Stimulated activated CD8-positive, alpha-beta memory T cell treated with anti-CD3 and anti-CD28 coated beads, Interleukin-7, amount 100 ng/mL, for 48 hours (primary cell): Measurements from ENCODE around the gene PRR33.

Experiments used
- DNase-seq, 2 donors: peaks; one replicate each; pipeline ENCODE4 v3.0.0-alpha.2; 2020; ENCODE audit warnings: low read depth in 1 of 2; ENCODE audit errors: extremely low read depth in 1 of 2

The PRR33 gene

DNA sequence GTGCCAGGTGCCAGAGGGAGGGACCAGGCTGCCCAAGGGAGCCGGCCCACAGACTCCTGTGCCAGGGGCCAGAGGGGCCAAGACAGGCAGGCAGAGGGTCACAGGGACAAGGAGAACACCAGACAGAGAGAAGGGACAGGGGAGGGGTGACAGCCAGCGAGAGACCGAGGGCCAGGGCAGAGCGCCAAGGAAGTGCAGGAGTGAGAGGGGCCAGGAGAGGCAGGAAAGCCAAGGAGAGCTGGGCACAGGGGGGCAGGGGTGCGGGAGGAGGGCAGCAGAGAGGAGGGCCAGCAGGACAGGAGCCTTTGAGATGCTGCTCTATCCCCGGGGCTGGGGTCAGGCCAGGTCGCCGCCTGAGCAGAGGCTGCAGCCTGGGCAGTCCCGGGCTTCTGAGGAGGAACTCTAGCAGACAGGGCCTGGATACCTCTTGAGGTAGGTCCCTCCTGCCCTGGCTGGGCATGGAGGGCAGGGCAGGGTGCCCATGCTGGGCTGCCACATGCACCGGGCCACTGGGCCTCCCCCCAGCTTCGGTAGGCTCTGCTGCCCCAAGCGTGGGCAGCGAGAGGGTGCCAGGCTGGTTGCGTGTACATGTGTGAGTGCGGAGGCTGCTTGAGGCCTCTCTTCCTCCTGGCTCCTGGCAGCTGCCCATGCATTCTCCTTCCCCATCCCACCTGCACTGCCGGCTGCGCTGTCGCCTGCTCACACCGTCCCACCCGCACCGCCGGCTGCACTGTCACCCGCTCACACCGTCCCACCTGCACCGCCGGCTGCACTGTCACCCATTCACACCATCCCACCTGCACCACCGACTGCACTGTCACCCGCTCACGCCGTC lies 26.6 kb downstream of the PRR33 start:
- no peak for DNase-seq

- no peak for DNase-seq
Measured at GRCh38 chr11:1864231-1864630, 27.5 kb downstream of the PRR33 start.

DNA sequence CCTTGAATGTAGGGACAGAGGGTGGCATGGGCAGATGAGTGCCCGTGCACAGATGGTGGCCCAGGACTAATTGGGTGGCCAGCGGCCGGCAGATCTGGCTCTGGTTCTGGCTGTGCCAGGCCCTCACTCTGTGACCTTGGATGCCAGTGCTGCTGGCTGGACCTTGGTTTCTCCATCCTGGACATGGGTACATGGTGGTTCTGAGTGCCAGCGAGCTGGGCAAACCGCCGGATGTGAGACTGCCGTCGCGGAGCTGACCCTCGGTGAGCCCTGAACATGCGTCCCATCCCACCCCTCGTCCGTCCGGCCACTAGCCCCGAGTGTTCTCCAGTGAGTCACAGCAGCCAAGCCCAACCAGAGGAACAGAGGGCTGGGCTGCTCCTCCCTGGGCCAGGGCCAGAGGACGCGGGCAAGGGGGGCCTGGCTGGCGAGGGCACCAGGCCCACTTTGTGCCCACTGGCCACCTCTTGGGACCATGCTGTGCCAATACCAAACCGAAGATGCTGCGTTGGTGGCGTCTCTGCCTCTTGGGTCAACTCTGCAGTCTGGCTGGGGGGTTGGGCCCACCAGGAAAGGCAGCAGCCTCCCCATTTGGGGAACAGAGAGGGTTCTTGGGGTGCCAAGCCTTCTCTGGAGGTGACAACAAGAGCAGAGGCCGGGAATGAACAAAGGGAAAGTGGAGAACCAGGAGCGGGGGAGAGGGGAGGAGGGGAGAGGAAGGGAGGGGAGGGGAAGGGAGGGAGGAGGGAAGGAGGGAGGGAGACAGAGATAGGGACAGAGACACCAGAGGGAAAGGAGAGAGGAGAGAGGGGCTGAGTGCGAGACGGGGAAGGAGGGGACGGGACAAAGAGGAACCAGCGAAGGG lies 28.1 kb downstream of the PRR33 start:
- DNase-seq, result no peak

DNA sequence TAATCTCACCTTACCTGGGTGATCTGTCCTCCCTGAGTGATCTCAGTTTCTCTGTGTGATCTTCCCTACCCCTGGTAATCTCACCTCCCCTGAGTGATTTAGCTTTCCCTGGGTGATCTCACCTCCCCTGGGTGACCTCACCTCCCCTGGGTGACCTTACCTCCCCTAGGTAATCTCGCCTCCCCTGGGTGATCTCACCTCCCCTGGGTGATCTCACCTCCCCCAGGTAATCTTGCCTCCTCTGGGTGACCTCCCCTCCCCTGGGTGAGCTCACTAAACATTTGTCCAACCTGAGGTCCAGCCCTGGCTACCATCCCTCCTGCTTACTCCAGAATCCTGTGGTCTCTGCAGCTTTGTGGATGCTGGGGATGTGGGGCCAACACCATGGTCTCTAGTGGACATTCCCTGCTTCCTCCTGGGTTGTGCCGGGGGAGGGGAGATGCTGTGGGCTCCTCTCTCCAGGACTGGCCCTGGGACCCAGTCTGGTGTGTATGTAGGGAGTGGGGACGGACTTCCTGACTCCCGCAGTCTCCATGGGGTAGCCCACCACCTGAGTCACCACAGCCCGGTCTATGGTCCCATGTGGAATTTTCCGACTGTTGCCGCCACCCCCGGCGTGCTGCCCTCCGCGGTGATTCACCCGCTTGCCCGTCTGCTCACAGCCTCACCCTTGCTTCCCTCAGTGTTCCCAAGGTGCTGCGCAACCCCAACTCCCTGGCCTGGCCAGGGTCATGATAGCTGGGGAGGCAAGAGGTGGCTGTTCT lies 28.9 kb downstream of the PRR33 start:
- DNase-seq, result no peak

- DNase-seq, result no peak
Measured at GRCh38 chr11:1861435-1862411, 30.0 kb downstream of the PRR33 start.

GRCh38 chr11:1860108-1860507 lies 31.6 kb downstream of the PRR33 start:
- DNase-seq, result no peak

- DNase-seq, result no peak
Measured at GRCh38 chr11:1859004-1859403, 32.7 kb downstream of the PRR33 start.

- DNase-seq, result no peak
Measured at GRCh38 chr11:1858576-1858975, 33.1 kb downstream of the PRR33 start.

DNA sequence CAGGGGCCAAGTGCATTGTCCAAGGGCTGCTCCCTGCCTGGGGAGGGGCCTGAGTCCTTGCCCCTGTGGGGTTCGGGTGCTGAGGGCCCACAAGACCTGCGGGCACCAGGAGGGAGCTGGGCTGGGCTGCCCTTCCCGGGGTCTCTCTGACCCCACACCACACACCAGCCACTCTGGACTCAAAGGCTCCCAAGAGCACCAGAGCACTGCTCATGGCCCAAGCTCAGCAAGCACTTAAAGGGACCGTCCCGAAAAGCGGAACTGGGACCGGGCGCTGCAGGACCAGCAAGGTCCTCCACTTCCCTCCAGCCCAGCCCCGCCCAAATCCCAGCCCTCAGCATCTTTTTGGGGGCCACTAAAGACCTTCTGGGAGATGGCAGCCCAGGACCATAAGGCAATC lies 33.5 kb downstream of the PRR33 start:
- no peak for DNase-seq

- no peak for DNase-seq
Measured at GRCh38 chr11:1857064-1857463, 34.6 kb downstream of the PRR33 start.

GRCh38 chr11:1856306-1857005 lies 35.2 kb downstream of the PRR33 start:
- DNase-seq, result no peak

- no peak for DNase-seq
Measured at GRCh38 chr11:1855886-1856265, 35.8 kb downstream of the PRR33 start.

- DNase-seq, result peak; percentile 37 to 62
Measured at GRCh38 chr11:1854949-1855885, 36.5 kb downstream of the PRR33 start.

- DNase-seq, result no peak
Measured at GRCh38 chr11:1854132-1854948, 37.4 kb downstream of the PRR33 start.

DNA sequence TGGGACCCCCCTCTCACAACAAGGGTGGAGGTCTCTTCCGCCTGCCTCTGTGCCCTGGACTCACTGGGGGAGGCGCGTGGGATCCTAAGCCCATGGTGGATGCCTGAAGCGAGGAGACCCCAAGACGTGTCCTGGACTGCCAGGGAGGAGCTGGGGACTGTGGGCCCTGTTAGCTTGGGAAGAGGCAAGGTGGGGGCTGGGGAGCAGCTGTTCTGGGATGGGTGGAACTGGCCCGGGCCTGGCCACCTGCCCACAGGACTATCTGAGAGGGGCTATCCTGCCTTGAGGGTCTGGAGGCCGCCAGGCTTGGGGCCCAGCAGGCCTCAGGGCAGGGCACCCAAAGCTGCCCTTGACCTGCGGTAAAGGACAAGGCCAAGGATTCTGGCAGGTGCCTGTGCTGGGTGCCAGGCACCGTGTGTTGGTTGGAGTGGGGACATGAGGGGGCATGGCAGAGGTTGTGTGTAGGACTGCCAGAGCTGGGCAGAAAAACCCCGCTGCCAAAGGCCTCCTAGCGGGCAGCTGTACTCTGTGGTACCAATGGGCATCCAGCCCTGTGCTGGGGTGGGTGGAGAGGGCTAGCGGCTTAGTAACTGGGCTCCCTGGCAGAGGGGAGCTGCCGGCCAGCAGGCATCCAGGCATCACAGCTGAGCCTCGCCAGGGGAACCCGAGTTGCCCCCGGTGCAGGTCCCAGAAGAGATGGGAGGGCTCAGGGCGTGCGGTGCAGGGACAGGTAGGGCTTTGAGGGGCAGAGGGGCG lies 38.1 kb downstream of the PRR33 start:
- no peak for DNase-seq

GRCh38 chr11:1852877-1853276 lies 38.8 kb downstream of the PRR33 start, which contains the start of gene LSP1:
TSS of gene LSP1 (plus strand) at chr11:1853084. CDS start at chr11:1853145, 61 bp downstream.
- DNase-seq, result peak; percentile 80 to 86
